DND-41 (cell line): ENCODE measurements around the gene KIFAP3.
"Not testable (repeated sequence)": the region's sequence is repeated elsewhere in the genome, so short reads cannot be mapped to it uniquely, and the experiment has no call there.

Source experiments
- CTCF ChIP-seq: IDR thresholded peaks from 2 replicates; pipeline ENCODE4 v1.5.1; 2012; ENCODE audit warnings: borderline replicate concordance, low read length, moderate library complexity, mild to moderate bottlenecking; ENCODE audit not compliant: poor library complexity, severe bottlenecking; ENCODE audit errors: extremely low read depth
- EZH2 ChIP-seq: IDR thresholded peaks from 3 replicates; pipeline ENCODE4 v1.6.1; 2012; ENCODE audit warnings: borderline replicate concordance, low read depth, mild to moderate bottlenecking, moderate library complexity, low read length, inconsistent platforms; ENCODE audit not compliant: severe bottlenecking

- TF ChIP-seq EZH2, CTCF: not testable (repeated sequence)
Measured at GRCh38 chr1:169871988-169872387, 202.5 kb downstream of the KIFAP3 start.
